Stomach (tissue), 19 donors: Measurements from ENCODE around the gene HMGCR. TPM values are rescaled to one million over a fixed set of nuclear protein-coding genes. Genes with fewer than 3 reads are reported as not detected.
"Not testable (repeated sequence)": the region's sequence is repeated elsewhere in the genome, so short reads cannot be mapped to it uniquely, and the experiment has no call there.

Experiments
- DNase-seq, 2 donors: peaks; one replicate each; pipeline versions ENCODE4 v3.0.0 to v3.0.0-alpha.2; 2013 to 2019
- H3K27ac ChIP-seq, 5 donors: fragments of 200-600 bp in 4 of 5; sonication (generic) in 4 of 5; one replicate each; pipeline ENCODE4 v1.5.1; 2013 to 2019; ENCODE audit warnings: mild to moderate bottlenecking in 1 of 5, moderate library complexity in 1 of 5
- H3K27me3 ChIP-seq, 3 donors: fragments of 200-600 bp; sonication (generic); one replicate each; pipeline ENCODE4 v1.5.1; 2017 to 2019; ENCODE audit warnings: mixed run types in 1 of 3
- H3K36me3 ChIP-seq, 4 donors: fragments of 200-600 bp; sonication (generic); 1 replicate in 3 of 4; 2 replicates in 1 of 4; pipeline ENCODE4 v1.5.1; 2016 to 2019
- H3K4me1 ChIP-seq, 4 donors: fragments of 200-600 bp; sonication (generic); one replicate each; pipeline ENCODE4 v1.5.1; 2016 to 2019
- H3K4me3 ChIP-seq, 4 donors: fragments of 200-600 bp; sonication (generic) in 3 of 4; one replicate each; pipeline ENCODE4 v1.5.1; 2016 to 2019; ENCODE audit warnings: mild to moderate bottlenecking in 1 of 4
- H3K9me3 ChIP-seq, 4 donors: fragments of 200-600 bp; sonication (generic); one replicate each; pipeline ENCODE4 v1.5.1; 2016 to 2019
- CTCF ChIP-seq, 7 experiments: fragments of 450-650 bp in 4 of 7; fragments of 200-600 bp in 3 of 7; sonication (generic) in 3 of 7; IDR thresholded peaks; one replicate each; pipeline ENCODE4 v1.5.1; 2016 to 2019; ENCODE audit warnings: antibody characterized with exemption in 7 of 7, control low read depth in 2 of 7, mild to moderate bottlenecking in 1 of 7
- EP300 ChIP-seq: sonication (generic); formaldehyde crosslinking; IDR thresholded peaks from one replicate; pipeline ENCODE4 v1.6.1; 2017; ENCODE audit warnings: antibody characterized with exemption
- POLR2A ChIP-seq, 4 donors: fragments of 450-650 bp; IDR thresholded peaks; one replicate each; pipeline ENCODE4 v1.6.1; 2016; ENCODE audit warnings: antibody characterized with exemption in 4 of 4, control low read depth in 2 of 4, mild to moderate bottlenecking in 1 of 4, moderate library complexity in 1 of 4
- POLR2AphosphoS5 ChIP-seq, 3 donors: sonication (generic); formaldehyde crosslinking; IDR thresholded peaks; one replicate each; pipeline ENCODE4 v1.6.1; 2016; ENCODE audit warnings: antibody characterized with exemption in 3 of 3
- WGBS, 5 donors: extraction: QIAGEN DNeasy Blood & Tissue Kit in 3 of 5; methylation state at CpG; one replicate each; pipeline versions ENCODE4 v1.1.5 to v1.1.7; 2013 to 2018; 5-methylcytosine and 5-hydroxymethylcytosine counted together
- intact Hi-C: fragments of 100-400 bp; cut with DNase I; formaldehyde crosslinking; loops from one replicate; pipeline ENCODE4 v1.15.1; 2023; ENCODE audit warnings: low total_unique reads
- long read RNA-seq, 10 donors: transcript quantifications; one replicate each; lab custom pipeline, GENCODE V29; 2026
- polyA plus RNA-seq, 3 donors: library from polyadenylated mRNA; stranded (reverse); fragments of 200-250 nt; gene quantifications; one replicate each; pipeline ENCODE4 v1.2.3, GENCODE V29; 2013
- total RNA-seq, 5 donors: library from RNA; depleted of rRNA; stranded (reverse); fragments of >200 nt; gene quantifications; one replicate each; pipeline versions ENCODE4 v1.1.0 to v1.2.3, GENCODE V29; 2014 to 2016
- donor health status: healthy with polysubstance abuse.
- donor health status: Bipolar disorder and iron deficiency.
- donor health status: healthy.

The HMGCR gene
- total RNA-seq (10 to 100 TPM; 18.7 to 72.5 (median 49.8) TPM), polyA plus RNA-seq (10 to 100 TPM in 1 of 3 donors, 1 to 10 TPM in 2; 6.0 to 13.7 (median 8.9) TPM)
- long read RNA-seq, donor 1, full-length matches to known transcripts: 7 of 7 reads
- long read RNA-seq, donor 1, partial matches to known transcripts: 0 of 7 reads
- long read RNA-seq, donor 1, other reads (novel, unspliced or antisense): 0 of 7 reads
- long read RNA-seq, donor 2, full-length matches to known transcripts: 6 of 13 reads
- long read RNA-seq, donor 2, partial matches to known transcripts: 7 of 13 reads
- long read RNA-seq, donor 2, other reads (novel, unspliced or antisense): 0 of 13 reads
- long read RNA-seq, donor 3, full-length matches to known transcripts: 8 of 8 reads
- long read RNA-seq, donor 3, partial matches to known transcripts: 0 of 8 reads
- long read RNA-seq, donor 3, other reads (novel, unspliced or antisense): 0 of 8 reads
- long read RNA-seq, donor 4: 0 reads
- long read RNA-seq, donor 5, full-length matches to known transcripts: 3 of 10 reads
- long read RNA-seq, donor 5, partial matches to known transcripts: 7 of 10 reads
- long read RNA-seq, donor 5, other reads (novel, unspliced or antisense): 0 of 10 reads
- long read RNA-seq, donor 6, full-length matches to known transcripts: 25 of 148 reads
- long read RNA-seq, donor 6, partial matches to known transcripts: 123 of 148 reads
- long read RNA-seq, donor 6, other reads (novel, unspliced or antisense): 0 of 148 reads
- long read RNA-seq, donor 7, full-length matches to known transcripts: 3 of 3 reads
- long read RNA-seq, donor 7, partial matches to known transcripts: 0 of 3 reads
- long read RNA-seq, donor 7, other reads (novel, unspliced or antisense): 0 of 3 reads
- long read RNA-seq, donor 8, full-length matches to known transcripts: 11 of 32 reads
- long read RNA-seq, donor 8, partial matches to known transcripts: 21 of 32 reads
- long read RNA-seq, donor 8, other reads (novel, unspliced or antisense): 0 of 32 reads
- long read RNA-seq, donor 9, full-length matches to known transcripts: 7 of 7 reads
- long read RNA-seq, donor 9, partial matches to known transcripts: 0 of 7 reads
- long read RNA-seq, donor 9, other reads (novel, unspliced or antisense): 0 of 7 reads
- long read RNA-seq, donor 10, full-length matches to known transcripts: 4 of 4 reads
- long read RNA-seq, donor 10, partial matches to known transcripts: 0 of 4 reads
- long read RNA-seq, donor 10, other reads (novel, unspliced or antisense): 0 of 4 reads

- Histone ChIP-seq H3K4me3 (peak within 1 kb of the TSS; percentile 78 to 93 (median 88)), H3K27me3 (no peaks in the 10 kb centered on the region), H3K36me3 (no peaks in the 10 kb centered on the region), H3K27ac (peak within 1 kb of the TSS; percentile 89 to 98 (median 97)), H3K9me3 (no peaks in the 10 kb centered on the region), H3K4me1 (peaks cover 5 to 43% (median 28%) of the 10 kb centered on the region in 4 donors)
- intact Hi-C loops: no loop called here
- TF ChIP-seq POLR2AphosphoS5 (IDR thresholded peaks at IDR 0.05) (peak; percentile 81 to 93 (median 89)), CTCF (IDR thresholded peaks at IDR 0.05) (peak in 1 of 7 experiments; percentile 4), POLR2A (IDR thresholded peaks at IDR 0.05) (peak in 2 of 4 donors; percentile 69 to 78), EP300 (no peak)
- 0% methylated on average over 29 to 56 of the region's 56 CpGs for WGBS, 5 donors
- DNase-seq: peak; percentile 98 to 100
Observed at GRCh38 chr5:75336615-75337336, at the start of gene HMGCR. TSS of gene HMGCR (plus strand) at chr5:75337220. CDS start at chr5:75342606, 5,386 bp downstream.

- H3K36me3 ChIP-seq, intact Hi-C loops, DNase-seq, H3K27ac ChIP-seq, H3K27me3 ChIP-seq, H3K4me3 ChIP-seq, H3K4me1 ChIP-seq: not testable (repeated sequence)
- H3K9me3 ChIP-seq: peaks cover 0 to 17% (median 11%) of the 10 kb centered on the region in 4 donors
- 68 to 88% (median 70%) methylated on average over 3 of the region's 3 CpGs for WGBS, 5 donors
Observed at GRCh38 chr5:75291844-75292243, 45.2 kb upstream of the HMGCR start.

- Histone ChIP-seq H3K4me1 (no peaks in the 10 kb centered on the region), H3K27ac (no peak overlapping the region), H3K36me3 (no peaks in the 10 kb centered on the region), H3K27me3 (no peaks in the 10 kb centered on the region), H3K4me3 (no peak overlapping the region), H3K9me3 (no peaks in the 10 kb centered on the region)
- intact Hi-C loops: no loop called here
- no peak for TF ChIP-seq EP300
- TF ChIP-seq POLR2AphosphoS5 (IDR thresholded peaks at IDR 0.05): no peak
- TF ChIP-seq POLR2A (IDR thresholded peaks at IDR 0.05): no peak
- no peak for TF ChIP-seq CTCF (IDR thresholded peaks at IDR 0.05)
- no peak for DNase-seq
Observed at GRCh38 chr5:75300084-75300483, 36.9 kb upstream of the HMGCR start.

- no peaks in the 10 kb centered on the region for H3K9me3 ChIP-seq
- H3K4me3 ChIP-seq: no peak overlapping the region
- no peak overlapping the region for H3K27ac ChIP-seq
- intact Hi-C loops: no loop called here
- no peaks in the 10 kb centered on the region for H3K36me3 ChIP-seq
- WGBS, 5 donors: 69 to 78% (median 73%) methylated on average over 4 of the region's 4 CpGs
- no peaks in the 10 kb centered on the region for H3K4me1 ChIP-seq
- no peaks in the 10 kb centered on the region for H3K27me3 ChIP-seq
- TF ChIP-seq EP300 (no peak), POLR2AphosphoS5 (IDR thresholded peaks at IDR 0.05) (no peak), POLR2A (IDR thresholded peaks at IDR 0.05) (no peak), CTCF (IDR thresholded peaks at IDR 0.05) (no peak)
- no peak for DNase-seq
Observed at GRCh38 chr5:75303419-75303818, 33.6 kb upstream of the HMGCR start.

GRCh38 chr5:75304486-75304885, 32.5 kb upstream of the HMGCR start:
- intact Hi-C loops, DNase-seq, H3K9me3 ChIP-seq, H3K4me3 ChIP-seq, H3K27ac ChIP-seq, H3K27me3 ChIP-seq, H3K4me1 ChIP-seq, H3K36me3 ChIP-seq: not testable (repeated sequence)
- 86 to 91% (median 90%) methylated on average over 11 of the region's 11 CpGs for WGBS, 5 donors
